SK-N-SH (cell line): ENCODE results near the gene ATAD1. TPM values are rescaled to one million over a fixed set of nuclear protein-coding genes. Genes with fewer than 3 reads are reported as not detected.
A peak's percentile ranks its signal among the peaks of the same experiment; 100 is the strongest.

Source experiments
- CTCF ChIA-PET: fragments of 300-600, 350-600 bp; formaldehyde crosslinking; extraction: SDS; loops from one replicate; lab custom pipeline; 2021; lab: Yijun Ruan, JAX
- POLR2A ChIA-PET: fragments of 350-600 bp; sonication (Branson Sonifier 250); formaldehyde crosslinking; extraction: SDS; loops from one replicate; lab custom pipeline; 2020; ENCODE audit warnings: antibody characterized with exemption, inconsistent platforms; lab: Yijun Ruan, JAX
- DNase-seq: peaks from one replicate; pipeline ENCODE4 v3.0.0; 2012
- H2AFZ ChIP-seq: fragments of 200-600 bp; sonication (generic); 2 replicates; pipeline ENCODE4 v1.8.1; 2016; ENCODE audit warnings: antibody characterized with exemption, mild to moderate bottlenecking, low read depth
- H3F3A ChIP-seq: fragments of 200-600 bp; sonication (generic); replicated peaks from 2 replicates; pipeline ENCODE3; 2016; ENCODE audit warnings: antibody characterized with exemption, mild to moderate bottlenecking; ENCODE audit not compliant: insufficient read depth
- H3K27ac ChIP-seq, 2 experiments: fragments of 200-500 bp in 1 of 2; fragments of 200-600 bp in 1 of 2; sonication (Bioruptor generic) in 1 of 2; sonication (generic), shearing (Covaris generic) in 1 of 2; 2 replicates each; pipeline versions ENCODE4 v1.5.1 to v1.6.1; 2014 to 2016; ENCODE audit warnings: low read depth in 2 of 2, inconsistent platforms in 1 of 2, low read length in 1 of 2, mild to moderate bottlenecking in 1 of 2, mixed read lengths in 1 of 2
- H3K27me3 ChIP-seq: fragments of 200-600 bp; sonication (generic), shearing (Covaris generic); 2 replicates; pipeline ENCODE4 v1.6.1; 2016; ENCODE audit warnings: mixed run types; ENCODE audit not compliant: insufficient read depth
- H3K36me3 ChIP-seq, 2 experiments: fragments of 200-500 bp in 1 of 2; fragments of 200-600 bp in 1 of 2; sonication (Bioruptor generic) in 1 of 2; sonication (generic) in 1 of 2; replicated peaks in 1 of 2; 2 replicates each; pipeline versions ENCODE3 to v1.5.1; 2014 to 2016; ENCODE audit warnings: low read length in 1 of 2, mild to moderate bottlenecking in 1 of 2; ENCODE audit not compliant: insufficient read depth in 2 of 2, control insufficient read depth in 1 of 2
- H3K4me1 ChIP-seq, 2 experiments: fragments of 200-500 bp in 1 of 2; fragments of 200-600 bp in 1 of 2; sonication (Bioruptor generic) in 1 of 2; sonication (generic), shearing (Covaris generic) in 1 of 2; 2 replicates each; pipeline versions ENCODE4 v1.5.1 to v1.6.1; 2014 to 2016; ENCODE audit warnings: low read depth in 1 of 2, low read length in 1 of 2, mixed run types in 1 of 2; ENCODE audit not compliant: insufficient read depth in 2 of 2, control insufficient read depth in 1 of 2
- H3K4me2 ChIP-seq: fragments of 200-600 bp; sonication (generic), shearing (Covaris generic); 2 replicates; pipeline ENCODE4 v1.6.1; 2017; ENCODE audit warnings: mixed run types
- H3K4me3 ChIP-seq, 2 experiments: fragments of 200-500 bp in 1 of 2; fragments of 200-600 bp in 1 of 2; sonication (Bioruptor generic) in 1 of 2; sonication (generic), shearing (Covaris generic) in 1 of 2; 2 replicates each; pipeline versions ENCODE4 v1.5.1 to v1.8.1; 2014 to 2016; ENCODE audit warnings: low read depth in 2 of 2, inconsistent platforms in 1 of 2, low read length in 1 of 2, mild to moderate bottlenecking in 1 of 2, mixed read lengths in 1 of 2, moderate library complexity in 1 of 2
- H3K79me2 ChIP-seq: fragments of 200-600 bp; sonication (generic); 2 replicates; pipeline ENCODE4 v1.8.1; 2017; ENCODE audit warnings: mild to moderate bottlenecking; ENCODE audit not compliant: insufficient read depth
- H3K9ac ChIP-seq: fragments of 200-600 bp; sonication (generic); 2 replicates; pipeline ENCODE4 v1.6.1; 2017; ENCODE audit warnings: mixed run types
- H3K9me2 ChIP-seq: fragments of 200-600 bp; sonication (generic); 2 replicates; pipeline ENCODE4 v1.6.1; 2017; ENCODE audit warnings: mixed run types
- H3K9me3 ChIP-seq: fragments of 200-600 bp; sonication (generic); 2 replicates; pipeline ENCODE4 v1.6.1; 2017; ENCODE audit warnings: mixed run types, mild to moderate bottlenecking, moderate library complexity
- H4K20me1 ChIP-seq: fragments of 200-600 bp; sonication (generic); 2 replicates; pipeline ENCODE4 v1.6.1; 2017; ENCODE audit warnings: mild to moderate bottlenecking, mixed run types; ENCODE audit not compliant: insufficient read depth
- CHD2 ChIP-seq: fragments of 150-350 bp; IDR thresholded peaks from 2 replicates; pipeline ENCODE4 v1.6.1; 2018; ENCODE audit warnings: low read length; ENCODE audit not compliant: partially characterized antibody
- CTCF ChIP-seq: fragments of 200-600 bp; sonication (generic); IDR thresholded peaks from 2 replicates; pipeline ENCODE4 v1.6.1; 2017; ENCODE audit warnings: antibody characterized with exemption, mild to moderate bottlenecking, moderate library complexity
- ELF1 ChIP-seq: IDR thresholded peaks from 2 replicates; pipeline ENCODE4 v1.4.0; 2012
- EP300 ChIP-seq, 2 experiments: IDR thresholded peaks; 2 replicates each; pipeline versions ENCODE4 v1.4.0 to v1.6.1; 2012; ENCODE audit warnings: borderline replicate concordance in 1 of 2, low read depth in 1 of 2, low read length in 1 of 2
- EZH2phosphoT487 ChIP-seq: fragments of 200-600 bp; sonication (generic); IDR thresholded peaks from 2 replicates; pipeline ENCODE4 v1.6.1; 2017; ENCODE audit warnings: low read depth, mixed run types, mild to moderate bottlenecking, antibody characterized with exemption, moderate library complexity, borderline replicate concordance
- FOSL2 ChIP-seq: IDR thresholded peaks from 2 replicates; pipeline ENCODE4 v1.4.0; 2012; ENCODE audit warnings: low read depth, mild to moderate bottlenecking, moderate library complexity, borderline replicate concordance
- FOXJ3 ChIP-seq: sonication (generic); formaldehyde crosslinking; IDR thresholded peaks from 2 replicates; pipeline ENCODE4 v1.5.1; 2020; ENCODE audit warnings: mild to moderate bottlenecking, missing genetic modification reagents
- GABPA ChIP-seq: IDR thresholded peaks from 2 replicates; pipeline ENCODE4 v1.4.0; 2012; ENCODE audit warnings: low read depth, mild to moderate bottlenecking
- JUND ChIP-seq: IDR thresholded peaks from 2 replicates; pipeline ENCODE4 v1.4.0; 2012
- MAX ChIP-seq: IDR thresholded peaks from 2 replicates; pipeline ENCODE4 v1.4.0; 2012; ENCODE audit warnings: low read depth
- MXI1 ChIP-seq: IDR thresholded peaks from 2 replicates; pipeline ENCODE4 v1.6.1; 2012; ENCODE audit warnings: mild to moderate bottlenecking, low read depth, low read length, improper control_type of control experiment
- NFIC ChIP-seq: IDR thresholded peaks from 2 replicates; pipeline ENCODE4 v1.4.0; 2012; ENCODE audit warnings: borderline replicate concordance
- NRF1 ChIP-seq: IDR thresholded peaks from 2 replicates; pipeline ENCODE4 v1.6.1; 2012; ENCODE audit warnings: low read depth, mild to moderate bottlenecking, low read length
- PBX3 ChIP-seq: IDR thresholded peaks from 2 replicates; pipeline ENCODE4; 2012
- POLR2AphosphoS5 ChIP-seq: IDR thresholded peaks from 2 replicates; pipeline ENCODE4 v1.6.1; 2012; ENCODE audit warnings: low read depth, low read length
- RCOR1 ChIP-seq: fragments of 150-350 bp; IDR thresholded peaks from 2 replicates; pipeline ENCODE4 v1.6.1; 2017; ENCODE audit warnings: antibody characterized with exemption, low read length
- REST ChIP-seq: IDR thresholded peaks from 2 replicates; pipeline ENCODE4 v1.6.1; 2012; ENCODE audit warnings: mild to moderate bottlenecking, low read depth, low read length, moderate library complexity
- RFX5 ChIP-seq: IDR thresholded peaks from 2 replicates; pipeline ENCODE4 v1.6.1; 2012; ENCODE audit warnings: mild to moderate bottlenecking, improper control_type of control experiment, low read length
- SMC3 ChIP-seq: IDR thresholded peaks from 2 replicates; pipeline ENCODE4 v1.6.1; 2012; ENCODE audit warnings: low read depth, low read length, improper control_type of control experiment
- TAF1 ChIP-seq: IDR thresholded peaks from 2 replicates; pipeline ENCODE4 v1.6.1; 2012; ENCODE audit warnings: low read depth, mild to moderate bottlenecking, low read length, moderate library complexity, borderline replicate concordance
- TCF12 ChIP-seq: IDR thresholded peaks from 2 replicates; pipeline ENCODE4 v1.4.0; 2012
- TEAD4 ChIP-seq: IDR thresholded peaks from 2 replicates; pipeline ENCODE4 v1.4.0; 2012; ENCODE audit warnings: mild to moderate bottlenecking, borderline replicate concordance; ENCODE audit not compliant: insufficient read depth
- USF1 ChIP-seq: IDR thresholded peaks from 2 replicates; pipeline ENCODE4 v1.4.0; 2012; ENCODE audit warnings: low read depth, borderline replicate concordance
- WGBS: methylation state at CpG from one replicate; pipeline ENCODE4 v1.1.6; 2017; ENCODE audit warnings: low lambda C conversion rate; 5-methylcytosine and 5-hydroxymethylcytosine counted together
- polyA plus RNA-seq, 3 experiments: library from polyadenylated mRNA; depleted of rRNA; stranded (reverse); fragments of >200 nt; gene quantifications; 2 replicates each; pipeline ENCODE4 v1.2.3, GENCODE V29; 2012

ATAD1 gene
- polyA plus RNA-seq (2012; rRNA removed): 13.5 and 21.0 TPM in 2 replicates
- polyA plus RNA-seq (2012; cell fraction: cytosol; rRNA removed): 26.3 and 34.2 TPM in 2 replicates
- 4.0 and 16.5 TPM in 2 replicates for polyA plus RNA-seq (2012; cell fraction: nucleus; rRNA removed)

GRCh38 chr10:87817609-87818504 lies at the start of gene ATAD1:
ATAD1 (minus strand) TSS chr10:87818226; CDS start chr10:87814599, 3,627 bp downstream.
- Histone ChIP-seq H3K36me3 (peaks cover 16% of the 10 kb centered on the region in 2 experiments), H3K9me3 (no peaks in the 10 kb centered on the region), H3K79me2 (peaks cover 49% of the 10 kb centered on the region), H3K27me3 (no peaks in the 10 kb centered on the region), H3F3A (peaks cover 17% of the 10 kb centered on the region), H3K4me3 (peak within 1 kb of the TSS; percentile 86 to 94), H3K27ac (peak within 1 kb of the TSS; percentile 91 to 95), H4K20me1 (peaks cover 19% of the 10 kb centered on the region), H3K9ac (peak within 1 kb of the TSS; percentile 90), H3K4me1 (peaks cover 10 to 12% of the 10 kb centered on the region in 2 experiments; a peak in 3 of 4 replicates), H2AFZ (peak within 1 kb of the TSS; percentile 79), H3K4me2 (peak within 1 kb of the TSS; percentile 86), H3K9me2 (no peaks in the 10 kb centered on the region; the same call in 1 of the 2 replicates)
- ChIA-PET CTCF (interaction anchor here (0.6 to 5.1 kb wide), 8 partner anchors 10 to 735 kb away, joined by 3 to 18 read pairs (median 4); no protein-coding TSS in a partner anchor), POLR2A (interaction anchor here (0.5 to 2.2 kb wide), 5 partner anchors 10 to 313 kb away, joined by 3 to 11 read pairs (median 6); partner anchors contain the start of genes KLLN, MINPP1 and PTEN)
- 0% methylated on average over 15 of the region's 60 CpGs for WGBS
- peak; percentile 92 for DNase-seq
- TF ChIP-seq MXI1: peak; percentile 80
- TF ChIP-seq FOSL2: no peak
- no peak for TF ChIP-seq USF1
- TF ChIP-seq TEAD4: no peak
- TF ChIP-seq SMC3: no peak
- TF ChIP-seq MAX: peak; percentile 78
- TF ChIP-seq JUND: no peak
- peak; percentile 47 for TF ChIP-seq CTCF
- no peak for TF ChIP-seq NFIC
- TF ChIP-seq ELF1: 0 out of 2 replicates have a peak, but pooled peaks have one; percentile 2
- TF ChIP-seq RCOR1: peak; percentile 5; the same call in 1 of the 2 replicates
- 0 out of 2 replicates have a peak, but pooled peaks have one; percentile 11 for TF ChIP-seq TCF12
- no peak for TF ChIP-seq EZH2phosphoT487
- peak; percentile 89 for TF ChIP-seq TAF1
- peak; percentile 61 for TF ChIP-seq CHD2
- TF ChIP-seq RFX5: no peak
- peak; percentile 86 for TF ChIP-seq NRF1
- no peak for TF ChIP-seq FOXJ3
- peak; percentile 87 for TF ChIP-seq POLR2AphosphoS5
- no peak for TF ChIP-seq PBX3
- no peak for TF ChIP-seq REST
- TF ChIP-seq EP300 (IDR thresholded peaks at IDR 0.05; ENCODE audit: borderline replicate concordance in 1 of 2, low read depth in 1 of 2, low read length in 1 of 2): no peak
- TF ChIP-seq GABPA: peak; percentile 96
- TF ChIP-seq, all 33 proteins: peak for 11
